ENCODE results near the gene CNOT1.

Gene CNOT1

GRCh38 chr16:58605562-58605961, 24.1 kb downstream of the CNOT1 start:
- no peaks in the 10 kb centered on the region for H3K27me3 Mint-ChIP-seq (ENCODE audit: low read depth, poor library complexity)
- H3K27ac Mint-ChIP-seq, result no peak overlapping the region
- H3K9me3 Mint-ChIP-seq, result peaks cover 11% of the 10 kb centered on the region
- TF ChIP-seq, protein P1, sequence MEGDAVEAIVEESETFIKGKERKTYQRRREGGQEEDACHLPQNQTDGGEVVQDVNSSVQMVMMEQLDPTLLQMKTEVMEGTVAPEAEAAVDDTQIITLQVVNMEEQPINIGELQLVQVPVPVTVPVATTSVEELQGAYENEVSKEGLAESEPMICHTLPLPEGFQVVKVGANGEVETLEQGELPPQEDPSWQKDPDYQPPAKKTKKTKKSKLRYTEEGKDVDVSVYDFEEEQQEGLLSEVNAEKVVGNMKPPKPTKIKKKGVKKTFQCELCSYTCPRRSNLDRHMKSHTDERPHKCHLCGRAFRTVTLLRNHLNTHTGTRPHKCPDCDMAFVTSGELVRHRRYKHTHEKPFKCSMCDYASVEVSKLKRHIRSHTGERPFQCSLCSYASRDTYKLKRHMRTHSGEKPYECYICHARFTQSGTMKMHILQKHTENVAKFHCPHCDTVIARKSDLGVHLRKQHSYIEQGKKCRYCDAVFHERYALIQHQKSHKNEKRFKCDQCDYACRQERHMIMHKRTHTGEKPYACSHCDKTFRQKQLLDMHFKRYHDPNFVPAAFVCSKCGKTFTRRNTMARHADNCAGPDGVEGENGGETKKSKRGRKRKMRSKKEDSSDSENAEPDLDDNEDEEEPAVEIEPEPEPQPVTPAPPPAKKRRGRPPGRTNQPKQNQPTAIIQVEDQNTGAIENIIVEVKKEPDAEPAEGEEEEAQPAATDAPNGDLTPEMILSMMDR (IDR thresholded peaks at IDR 0.05), result no peak
- no peak overlapping the region for H3K4me3 Mint-ChIP-seq
- H3K4me1 Mint-ChIP-seq, result no peaks in the 10 kb centered on the region
- DNase-seq, result no peak
- H3K36me3 Mint-ChIP-seq (ENCODE audit: low read depth), result peaks cover 68% of the 10 kb centered on the region

DNA sequence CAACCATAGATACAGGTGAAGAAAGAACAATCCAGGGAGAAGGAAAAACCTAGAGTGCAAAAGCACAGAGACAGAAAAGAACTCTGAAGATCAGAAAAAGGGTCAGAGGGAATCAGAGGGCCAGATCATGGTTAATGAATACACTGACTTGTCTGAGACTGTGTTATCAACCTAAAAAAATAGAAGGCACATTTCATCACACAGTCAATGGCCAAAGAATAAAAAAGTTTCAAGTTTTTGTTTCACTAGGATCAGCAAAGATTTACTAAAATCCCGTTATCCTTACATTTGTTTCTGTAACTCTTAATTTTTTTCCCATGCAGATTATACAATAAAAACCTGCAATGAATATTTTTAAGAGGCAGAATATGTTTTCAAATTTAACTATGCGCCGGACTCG, 38.5 kb downstream of the CNOT1 start:
- TF ChIP-seq, protein P1 (IDR thresholded peaks at IDR 0.05), result no peak
- Mint-ChIP-seq H3K27ac (peak overlapping the region; percentile 39), H3K9me3 (no peaks in the 10 kb centered on the region), H3K27me3 (ENCODE audit: low read depth, poor library complexity) (no peaks in the 10 kb centered on the region), H3K36me3 (ENCODE audit: low read depth) (peaks cover 90% of the 10 kb centered on the region), H3K4me1 (peaks cover 35% of the 10 kb centered on the region), H3K4me3 (no peak overlapping the region)
- no peak for DNase-seq

GRCh38 chr16:58589326-58589905, 40.2 kb downstream of the CNOT1 start:
- TF ChIP-seq, protein P1 (IDR thresholded peaks at IDR 0.05), result no peak
- Mint-ChIP-seq H3K27ac (peak overlapping the region; percentile 96), H3K36me3 (ENCODE audit: low read depth) (peaks cover 93% of the 10 kb centered on the region), H3K9me3 (no peaks in the 10 kb centered on the region), H3K4me3 (peak overlapping the region; percentile 47), H3K4me1 (peaks cover 35% of the 10 kb centered on the region), H3K27me3 (ENCODE audit: low read depth, poor library complexity) (no peaks in the 10 kb centered on the region)
- DNase-seq, result no peak

DNA sequence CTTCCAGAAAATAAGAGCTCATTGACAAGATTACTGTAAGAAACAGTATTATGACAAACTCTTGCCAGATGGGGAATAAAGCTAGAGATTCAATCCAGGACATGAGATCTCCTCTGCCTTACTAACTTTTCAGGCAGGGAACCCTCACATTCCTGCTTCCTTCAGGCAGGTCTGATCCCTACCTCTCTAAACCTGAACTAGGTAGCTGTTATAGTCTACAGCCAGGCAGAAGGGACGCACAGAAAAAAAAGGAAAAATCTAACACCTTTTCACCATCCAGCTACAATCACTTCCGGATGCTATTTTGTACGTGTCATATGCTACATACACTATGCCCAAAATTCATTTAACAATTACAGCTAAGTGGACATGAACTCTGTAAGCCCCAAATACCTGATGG, 41.2 kb downstream of the CNOT1 start:
- DNase-seq, result no peak
- Mint-ChIP-seq H3K9me3 (no peaks in the 10 kb centered on the region), H3K4me1 (peaks cover 35% of the 10 kb centered on the region), H3K4me3 (no peak overlapping the region), H3K36me3 (ENCODE audit: low read depth) (peaks cover 89% of the 10 kb centered on the region), H3K27me3 (ENCODE audit: low read depth, poor library complexity) (no peaks in the 10 kb centered on the region), H3K27ac (no peak overlapping the region)
- TF ChIP-seq, protein P1 (IDR thresholded peaks at IDR 0.05), result no peak

GRCh38 chr16:58586340-58587030, 43.1 kb downstream of the CNOT1 start:
- Mint-ChIP-seq H3K4me1 (peaks cover 28% of the 10 kb centered on the region), H3K27me3 (ENCODE audit: low read depth, poor library complexity) (no peaks in the 10 kb centered on the region), H3K9me3 (no peaks in the 10 kb centered on the region), H3K27ac (peak overlapping the region; percentile 3), H3K4me3 (no peak overlapping the region), H3K36me3 (ENCODE audit: low read depth) (peaks cover 84% of the 10 kb centered on the region)
- TF ChIP-seq, protein P1 (IDR thresholded peaks at IDR 0.05), result no peak
- DNase-seq, result no peak

All from nephron progenitor cell (in vitro differentiated cells).